HG03139 (cell line): ENCODE data around the gene PTPRM.
"Not testable (repeated sequence)": the region's sequence is repeated elsewhere in the genome, so short reads cannot be mapped to it uniquely, and the experiment has no call there.

Experiments used
- ATAC-seq: cut with Tn5 transposase; IDR thresholded peaks from one replicate; pipeline ENCODE4 v1.9.1; 2021; ENCODE audit not compliant: unreplicated experiment

Gene PTPRM

GRCh38 chr18:7924616-7925015, 357.5 kb downstream of the PTPRM start:
- no peak for ATAC-seq

GRCh38 chr18:7926526-7926925, 359.4 kb downstream of the PTPRM start:
- no peak for ATAC-seq

- no peak for ATAC-seq
These were observed 360.0 kb downstream of the PTPRM start for GRCh38 chr18:7927119-7927518.

- no peak for ATAC-seq
These were observed 364.6 kb downstream of the PTPRM start for GRCh38 chr18:7931763-7932162.

- ATAC-seq = no peak
These were observed 370.2 kb downstream of the PTPRM start for GRCh38 chr18:7937268-7937667.

- ATAC-seq = no peak
These were observed 372.4 kb downstream of the PTPRM start for GRCh38 chr18:7939521-7939920.

- no peak for ATAC-seq
These were observed 373.3 kb downstream of the PTPRM start for GRCh38 chr18:7940379-7940778.

GRCh38 chr18:7940971-7941370, 373.9 kb downstream of the PTPRM start:
- ATAC-seq = no peak

- no peak for ATAC-seq
These were observed 374.4 kb downstream of the PTPRM start for GRCh38 chr18:7941533-7941932.

- ATAC-seq = no peak
These were observed 378.8 kb downstream of the PTPRM start for GRCh38 chr18:7945882-7946281.

GRCh38 chr18:7946734-7947377, 379.7 kb downstream of the PTPRM start:
- ATAC-seq = no peak

GRCh38 chr18:7950380-7951136, 383.4 kb downstream of the PTPRM start:
- ATAC-seq = no peak

- no peak for ATAC-seq
These were observed 386.2 kb downstream of the PTPRM start for GRCh38 chr18:7953095-7953958.

GRCh38 chr18:7954238-7954637, 387.1 kb downstream of the PTPRM start:
- no peak for ATAC-seq

GRCh38 chr18:7955175-7955574, 388.1 kb downstream of the PTPRM start:
- ATAC-seq = no peak

- no peak for ATAC-seq
These were observed 390.2 kb downstream of the PTPRM start for GRCh38 chr18:7957297-7957696.

- ATAC-seq = no peak
These were observed 391.2 kb downstream of the PTPRM start for GRCh38 chr18:7958081-7958896.

GRCh38 chr18:7958897-7959146, 391.7 kb downstream of the PTPRM start:
- no peak for ATAC-seq

GRCh38 chr18:7966682-7967081, 399.6 kb downstream of the PTPRM start:
- not testable (repeated sequence) for ATAC-seq

- ATAC-seq = no peak
These were observed 407.2 kb downstream of the PTPRM start for GRCh38 chr18:7974200-7974874.

GRCh38 chr18:7977897-7978296, 410.8 kb downstream of the PTPRM start:
- ATAC-seq = no peak
